ENCODE results near the gene SNX33.
"Not testable (repeated sequence)": the region's sequence is repeated elsewhere in the genome, so short reads cannot be mapped to it uniquely, and the experiment has no call there.

DNA sequence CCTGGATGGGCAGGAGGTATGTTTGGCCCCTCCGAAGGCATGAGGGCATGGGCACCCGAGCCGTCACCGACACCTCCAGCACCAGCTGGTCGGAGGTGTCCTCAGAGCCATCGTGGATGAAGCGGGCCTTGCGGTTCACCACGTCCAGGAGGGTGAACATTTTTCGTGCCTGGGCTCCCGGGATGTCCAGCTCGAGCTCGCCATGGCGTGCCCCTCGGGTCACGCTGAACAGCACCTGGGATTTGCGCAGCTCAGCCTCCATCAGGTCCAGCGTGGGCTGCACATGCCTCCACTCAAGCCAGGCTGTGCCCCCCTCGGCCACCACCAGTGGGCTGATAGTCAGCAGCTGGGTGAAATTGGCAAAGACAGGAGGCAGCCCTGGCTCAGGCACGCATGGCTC is 41.7 kb downstream of the SNX33 start:
- TF ChIP-seq PAX5 (IDR thresholded peaks at IDR 0.05; ENCODE audit: insufficient read depth, low read length, severe bottlenecking); POLR2AphosphoS5 (IDR thresholded peaks at IDR 0.05; ENCODE audit: low read depth, low read length); POLR2A (IDR thresholded peaks at IDR 0.05; ENCODE audit: low read depth, low read length); SPI1 (IDR thresholded peaks at IDR 0.05; ENCODE audit: low read depth, low read length); TAF1 (IDR thresholded peaks at IDR 0.05; ENCODE audit: low read depth, low read length): not testable (repeated sequence)

Data from GM12891 (cell line).